ENCODE data around the gene LRIG1.

LRIG1 gene

GRCh38 chr3:66371432-66371831 lies 129.4 kb downstream of the LRIG1 start:
- DNase-seq (ENCODE audit: extremely low spot score): no peak
- ChIA-PET POLR2A (no interaction called here), CTCF (no interaction called here)
- no peak for TF ChIP-seq CTCF (IDR thresholded peaks at IDR 0.05; ENCODE audit: control extremely low read depth, extremely low read depth, low read depth, missing control alignments)

- no peak for DNase-seq (ENCODE audit: extremely low spot score)
- ChIA-PET CTCF (interaction anchor here (0.5 kb wide), 1 partner anchor 449 kb away, joined by 3 read pairs; no protein-coding TSS in a partner anchor), POLR2A (no interaction called here)
- TF ChIP-seq CTCF (IDR thresholded peaks at IDR 0.05; ENCODE audit: control extremely low read depth, extremely low read depth, low read depth, missing control alignments): no peak
These were observed 130.6 kb downstream of the LRIG1 start for GRCh38 chr3:66370179-66370578.

- no peak for TF ChIP-seq CTCF (IDR thresholded peaks at IDR 0.05; ENCODE audit: control extremely low read depth, extremely low read depth, low read depth, missing control alignments)
- CTCF ChIA-PET: interaction anchor here (1.0 to 3.1 kb wide), 3 partner anchors 10 to 40 kb away, joined by 3 to 16 read pairs (median 4); no protein-coding TSS in a partner anchor
- POLR2A ChIA-PET: no interaction called here
- no peak for DNase-seq (ENCODE audit: extremely low spot score)
These were observed 132.8 kb downstream of the LRIG1 start for GRCh38 chr3:66367979-66368378.

GRCh38 chr3:66366747-66367146 lies 134.1 kb downstream of the LRIG1 start:
- CTCF ChIA-PET: interaction anchor here (1.4 to 3.1 kb wide), 2 partner anchors 11 to 41 kb away, joined by 4 to 16 read pairs; no protein-coding TSS in a partner anchor
- no peak for TF ChIP-seq CTCF (IDR thresholded peaks at IDR 0.05; ENCODE audit: control extremely low read depth, extremely low read depth, low read depth, missing control alignments)
- POLR2A ChIA-PET: no interaction called here
- DNase-seq (ENCODE audit: extremely low spot score): no peak

GRCh38 chr3:66365080-66365479 lies 135.7 kb downstream of the LRIG1 start:
- POLR2A ChIA-PET: no interaction called here
- CTCF ChIA-PET: no interaction called here
- no peak for DNase-seq (ENCODE audit: extremely low spot score)
- no peak for TF ChIP-seq CTCF (IDR thresholded peaks at IDR 0.05; ENCODE audit: control extremely low read depth, extremely low read depth, low read depth, missing control alignments)

GRCh38 chr3:66363148-66363547 lies 137.7 kb downstream of the LRIG1 start:
- POLR2A ChIA-PET: no interaction called here
- TF ChIP-seq CTCF (IDR thresholded peaks at IDR 0.05; ENCODE audit: control extremely low read depth, extremely low read depth, low read depth, missing control alignments): no peak
- DNase-seq (ENCODE audit: extremely low spot score): no peak
- CTCF ChIA-PET: interaction anchor here (1.0 to 2.4 kb wide), 4 partner anchors 10 to 459 kb away, joined by 3 to 11 read pairs (median 4); no protein-coding TSS in a partner anchor

Measured in GM10248 (cell line).